Neural cell (in vitro differentiated cells): Measurements from ENCODE around the gene PSORS1C2. TPM values are rescaled to one million over a fixed set of nuclear protein-coding genes. Genes with fewer than 3 reads are reported as not detected.

Source experiments
- H2AFZ ChIP-seq: fragments of 200-600, 300-800 bp; sonication (generic), shearing (Covaris generic); 2 replicates; pipeline ENCODE4 v1.6.0; 2014; ENCODE audit warnings: low read depth, mild to moderate bottlenecking, antibody characterized with exemption, low read length, moderate library complexity
- H3F3A ChIP-seq: fragments of 200-600 bp; shearing (Covaris generic); 2 replicates; pipeline ENCODE4 v1.6.1; 2016; ENCODE audit warnings: mild to moderate bottlenecking, moderate library complexity, mixed read lengths, antibody characterized with exemption, low read length; ENCODE audit not compliant: insufficient read depth, poor library complexity, severe bottlenecking
- H3K27ac ChIP-seq: fragments of 200-600, 300-800 bp; sonication (generic), shearing (Covaris generic); 2 replicates; pipeline ENCODE4 v1.5.1; 2014; ENCODE audit warnings: mild to moderate bottlenecking, low read length, moderate library complexity
- H3K27me3 ChIP-seq: fragments of 300-800, 200-600 bp; sonication (generic), shearing (Covaris generic); 2 replicates; pipeline ENCODE4 v1.6.0; 2014; ENCODE audit warnings: mild to moderate bottlenecking, low read depth, low read length, moderate library complexity; ENCODE audit not compliant: insufficient read depth
- H3K36me3 ChIP-seq: fragments of 300-800, 200-600 bp; sonication (generic), shearing (Covaris generic); 2 replicates; pipeline ENCODE4 v1.5.1; 2014; ENCODE audit warnings: mild to moderate bottlenecking, antibody characterized with exemption, low read length, moderate library complexity; ENCODE audit not compliant: insufficient read depth
- H3K4me2 ChIP-seq: fragments of 300-800, 200-600 bp; sonication (generic), shearing (Covaris generic); 2 replicates; pipeline ENCODE4 v1.6.0; 2014; ENCODE audit warnings: mild to moderate bottlenecking, low read length
- H3K4me3 ChIP-seq: fragments of 300-800, 200-600 bp; sonication (generic), shearing (Covaris generic); 2 replicates; pipeline ENCODE4 v1.5.1; 2014; ENCODE audit warnings: mild to moderate bottlenecking, low read length, moderate library complexity
- H3K79me2 ChIP-seq: fragments of 200-600 bp; shearing (Covaris generic); replicated peaks from 2 replicates; pipeline ENCODE4 v1.6.0; 2014; ENCODE audit warnings: mild to moderate bottlenecking, low read length, moderate library complexity; ENCODE audit not compliant: insufficient read depth
- H3K9ac ChIP-seq: fragments of 300-800, 200-600 bp; sonication (generic), shearing (Covaris generic); 2 replicates; pipeline ENCODE4 v1.6.1; 2016; ENCODE audit warnings: mild to moderate bottlenecking, low read length, mixed read lengths
- H3K9me2 ChIP-seq: fragments of 200-600 bp; shearing (Covaris generic); 2 replicates; pipeline ENCODE4 v1.6.1; 2016; ENCODE audit warnings: mild to moderate bottlenecking, low read length, mixed read lengths; ENCODE audit not compliant: insufficient read depth
- H3K9me3 ChIP-seq: fragments of 200-600, 300-800 bp; sonication (generic), shearing (Covaris generic); 2 replicates; pipeline ENCODE4 v1.6.1; 2016; ENCODE audit warnings: mild to moderate bottlenecking, mixed run types, low read length, moderate library complexity, mixed read lengths
- H4K20me1 ChIP-seq: fragments of 200-600 bp; shearing (Covaris generic); 2 replicates; pipeline ENCODE4 v1.6.1; 2016; ENCODE audit warnings: mild to moderate bottlenecking, mixed run types; ENCODE audit not compliant: insufficient read depth
- EP300 ChIP-seq: fragments of 450-650 bp; conservative IDR thresholded peaks from 2 replicates; pipeline ENCODE4 v1.6.1; 2014; ENCODE audit warnings: antibody characterized with exemption, mild to moderate bottlenecking, moderate library complexity; ENCODE audit not compliant: poor library complexity, severe bottlenecking
- EZH2 ChIP-seq: fragments of 200-600, 300-800 bp; shearing (Covaris generic), sonication (generic); IDR thresholded peaks from 2 replicates; pipeline ENCODE4 v1.6.1; 2014; ENCODE audit warnings: antibody characterized with exemption, low read length, borderline replicate concordance, mild to moderate bottlenecking; ENCODE audit not compliant: insufficient read depth, poor library complexity, severe bottlenecking
- MXI1 ChIP-seq: fragments of 450-650 bp; conservative IDR thresholded peaks from 2 replicates; pipeline ENCODE4 v1.6.1; 2014; ENCODE audit warnings: antibody characterized with exemption, mild to moderate bottlenecking; ENCODE audit not compliant: poor library complexity, severe bottlenecking
- POLR2AphosphoS5 ChIP-seq: IDR thresholded peaks from 2 replicates; pipeline ENCODE4 v1.6.1; 2012
- RAD21 ChIP-seq: fragments of 450-650 bp; conservative IDR thresholded peaks from 2 replicates; pipeline ENCODE4 v1.6.1; 2014; ENCODE audit warnings: antibody characterized with exemption, mild to moderate bottlenecking, moderate library complexity
- REST ChIP-seq: IDR thresholded peaks from 2 replicates; pipeline ENCODE4 v1.6.1; 2012; ENCODE audit warnings: borderline replicate concordance
- SMC3 ChIP-seq: fragments of 450-650 bp; conservative IDR thresholded peaks from 2 replicates; pipeline ENCODE4 v1.6.1; 2014; ENCODE audit warnings: antibody characterized with exemption, mild to moderate bottlenecking, moderate library complexity; ENCODE audit not compliant: poor library complexity
- TAF1 ChIP-seq: IDR thresholded peaks from 2 replicates; pipeline ENCODE4 v1.6.1; 2012; ENCODE audit warnings: low read depth
- polyA plus RNA-seq: library from polyadenylated mRNA; depleted of rRNA; stranded (reverse); fragments of >200 nt; gene quantifications from 2 replicates; pipeline ENCODE4 v1.2.3, GENCODE V29; 2014
- TF ChIP-seq, protein P1 (sequence below): fragments of 450-650 bp; IDR thresholded peaks from 2 replicates; pipeline ENCODE4 v1.5.1; 2014; ENCODE audit warnings: antibody characterized with exemption, mild to moderate bottlenecking, moderate library complexity; ENCODE audit not compliant: poor library complexity, severe bottlenecking

The PSORS1C2 gene
- polyA plus RNA-seq, 1 donor from 2014 or later = not detected

GRCh38 chr6:31125586-31126363 is 13.1 kb downstream of the PSORS1C2 start:
- Histone ChIP-seq H3K27ac (no peak overlapping the region), H3K4me2 (no peak overlapping the region), H3K36me3 (no peaks in the 10 kb centered on the region), H2AFZ (no peak overlapping the region), H3K9me2 (no peaks in the 10 kb centered on the region), H3F3A (no peaks in the 10 kb centered on the region), H3K9ac (no peak overlapping the region), H3K79me2 (no peaks in the 10 kb centered on the region), H3K9me3 (no peaks in the 10 kb centered on the region), H3K27me3 (no peaks in the 10 kb centered on the region), H3K4me3 (no peak overlapping the region), H4K20me1 (no peaks in the 10 kb centered on the region)
- no peak for TF ChIP-seq TAF1
- no peak for TF ChIP-seq MXI1
- TF ChIP-seq, protein P1, sequence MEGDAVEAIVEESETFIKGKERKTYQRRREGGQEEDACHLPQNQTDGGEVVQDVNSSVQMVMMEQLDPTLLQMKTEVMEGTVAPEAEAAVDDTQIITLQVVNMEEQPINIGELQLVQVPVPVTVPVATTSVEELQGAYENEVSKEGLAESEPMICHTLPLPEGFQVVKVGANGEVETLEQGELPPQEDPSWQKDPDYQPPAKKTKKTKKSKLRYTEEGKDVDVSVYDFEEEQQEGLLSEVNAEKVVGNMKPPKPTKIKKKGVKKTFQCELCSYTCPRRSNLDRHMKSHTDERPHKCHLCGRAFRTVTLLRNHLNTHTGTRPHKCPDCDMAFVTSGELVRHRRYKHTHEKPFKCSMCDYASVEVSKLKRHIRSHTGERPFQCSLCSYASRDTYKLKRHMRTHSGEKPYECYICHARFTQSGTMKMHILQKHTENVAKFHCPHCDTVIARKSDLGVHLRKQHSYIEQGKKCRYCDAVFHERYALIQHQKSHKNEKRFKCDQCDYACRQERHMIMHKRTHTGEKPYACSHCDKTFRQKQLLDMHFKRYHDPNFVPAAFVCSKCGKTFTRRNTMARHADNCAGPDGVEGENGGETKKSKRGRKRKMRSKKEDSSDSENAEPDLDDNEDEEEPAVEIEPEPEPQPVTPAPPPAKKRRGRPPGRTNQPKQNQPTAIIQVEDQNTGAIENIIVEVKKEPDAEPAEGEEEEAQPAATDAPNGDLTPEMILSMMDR = no peak
- no peak for TF ChIP-seq EP300
- TF ChIP-seq REST = no peak
- TF ChIP-seq SMC3 = no peak
- TF ChIP-seq EZH2 = no peak

- H3K9me3 ChIP-seq = no peaks in the 10 kb centered on the region
- no peak overlapping the region for H2AFZ ChIP-seq
- no peaks in the 10 kb centered on the region for H3K9me2 ChIP-seq
- no peaks in the 10 kb centered on the region for H3K79me2 ChIP-seq
- TF ChIP-seq EP300 = no peak
- TF ChIP-seq TAF1 = no peak
- no peak for TF ChIP-seq SMC3
- TF ChIP-seq POLR2AphosphoS5 = no peak
- no peak for TF ChIP-seq MXI1
- no peak for TF ChIP-seq EZH2
- no peak for TF ChIP-seq RAD21
- TF ChIP-seq, protein P1 = no peak
- TF ChIP-seq REST = no peak
- H3K9ac ChIP-seq = no peak overlapping the region
- H3F3A ChIP-seq = no peaks in the 10 kb centered on the region
- H4K20me1 ChIP-seq = no peaks in the 10 kb centered on the region
- no peak overlapping the region for H3K27ac ChIP-seq
- no peaks in the 10 kb centered on the region for H3K27me3 ChIP-seq
- H3K4me3 ChIP-seq = no peak overlapping the region
- no peak overlapping the region for H3K4me2 ChIP-seq
- no peaks in the 10 kb centered on the region for H3K36me3 ChIP-seq
Measured at GRCh38 chr6:31125162-31125561, 13.7 kb downstream of the PSORS1C2 start.
